H9 (cell line): ENCODE data around the gene CRYAB. TPM values are rescaled to one million over a fixed set of nuclear protein-coding genes. Genes with fewer than 3 reads are reported as not detected.

Source experiments
- DNase-seq: peaks from one replicate; pipeline ENCODE4 v3.0.0-alpha.2; 2017
- H2AFZ ChIP-seq: one replicate; pipeline ENCODE4 v1.6.1; 2013; ENCODE audit warnings: mild to moderate bottlenecking, low read length, control low read depth, moderate library complexity
- H2AK5ac ChIP-seq: 2 replicates; pipeline ENCODE4 v1.6.1; 2013; ENCODE audit warnings: low read length, control low read depth, mixed read lengths; ENCODE audit not compliant: insufficient read length
- H2BK120ac ChIP-seq: one replicate; pipeline ENCODE4 v1.6.1; 2013; ENCODE audit warnings: low read depth, mild to moderate bottlenecking, low read length, control low read depth, inconsistent platforms; ENCODE audit not compliant: poor library complexity, severe bottlenecking
- H2BK12ac ChIP-seq: 2 replicates; pipeline ENCODE4 v1.6.1; 2013; ENCODE audit warnings: low read length, control low read depth, mixed read lengths, low read depth; ENCODE audit not compliant: insufficient read length
- H2BK15ac ChIP-seq: 2 replicates; pipeline ENCODE4 v1.6.1; 2013; ENCODE audit warnings: low read depth, low read length, control low read depth
- H2BK20ac ChIP-seq: one replicate; pipeline ENCODE4 v1.6.1; 2013; ENCODE audit warnings: low read depth, mild to moderate bottlenecking, low read length, control low read depth, inconsistent platforms; ENCODE audit not compliant: poor library complexity, severe bottlenecking
- H2BK5ac ChIP-seq: 2 replicates; pipeline ENCODE4 v1.6.1; 2013; ENCODE audit warnings: low read length, control low read depth, mixed read lengths; ENCODE audit not compliant: insufficient read length
- H3K14ac ChIP-seq: 2 replicates; pipeline ENCODE4 v1.6.1; 2013; ENCODE audit warnings: low read length, control low read depth; ENCODE audit not compliant: insufficient read depth
- H3K18ac ChIP-seq: 2 replicates; pipeline ENCODE4 v1.6.1; 2013; ENCODE audit warnings: low read depth, mild to moderate bottlenecking, mixed read lengths, low read length, control low read depth; ENCODE audit not compliant: insufficient read length
- H3K23ac ChIP-seq: 2 replicates; pipeline ENCODE4 v1.6.1; 2013; ENCODE audit warnings: low read length, control low read depth, mixed read lengths, low read depth; ENCODE audit not compliant: insufficient read length
- H3K23me2 ChIP-seq: 2 replicates; pipeline ENCODE4 v1.6.1; 2013; ENCODE audit warnings: low read depth, mild to moderate bottlenecking, mixed read lengths, low read length, control low read depth; ENCODE audit not compliant: insufficient read length, poor library complexity, severe bottlenecking
- H3K27ac ChIP-seq: 2 replicates; pipeline ENCODE4 v1.5.1; 2013; ENCODE audit warnings: low read length, control low read depth, mixed read lengths, low read depth; ENCODE audit not compliant: insufficient read length
- H3K27me3 ChIP-seq: 2 replicates; pipeline ENCODE4 v1.6.1; 2013; ENCODE audit warnings: low read length, control low read depth, inconsistent platforms; ENCODE audit not compliant: insufficient read depth
- H3K4ac ChIP-seq: 2 replicates; pipeline ENCODE4 v1.6.1; 2013; ENCODE audit warnings: low read depth, mild to moderate bottlenecking, control low read depth, inconsistent platforms, low read length, moderate library complexity
- H3K4me1 ChIP-seq: 2 replicates; pipeline ENCODE4 v1.6.1; 2013; ENCODE audit warnings: low read length, control low read depth, inconsistent platforms; ENCODE audit not compliant: insufficient read depth
- H3K4me2 ChIP-seq: 2 replicates; pipeline ENCODE4 v1.6.1; 2013; ENCODE audit warnings: low read length, control low read depth, mixed read lengths; ENCODE audit not compliant: insufficient read length, insufficient read depth
- H3K56ac ChIP-seq: 2 replicates; pipeline ENCODE4 v1.6.1; 2013; ENCODE audit warnings: low read depth, mild to moderate bottlenecking, mixed read lengths, low read length, control low read depth; ENCODE audit not compliant: insufficient read length
- H3K79me1 ChIP-seq: 2 replicates; pipeline ENCODE4 v1.6.1; 2013; ENCODE audit warnings: low read depth, mild to moderate bottlenecking, moderate library complexity, low read length, control low read depth, inconsistent platforms; ENCODE audit not compliant: insufficient read depth, poor library complexity, severe bottlenecking
- H3K79me2 ChIP-seq: 2 replicates; pipeline ENCODE4 v1.6.1; 2013; ENCODE audit warnings: low read length, control low read depth, inconsistent platforms; ENCODE audit not compliant: insufficient read depth
- H3K9ac ChIP-seq: 2 replicates; pipeline ENCODE4 v1.6.1; 2013; ENCODE audit warnings: low read length, control low read depth, mixed read lengths; ENCODE audit not compliant: insufficient read length; ENCODE audit errors: extremely low read depth
- H3K9me3 ChIP-seq: one replicate; pipeline ENCODE4 v1.6.1; 2013; ENCODE audit warnings: low read depth, low read length, inconsistent platforms; ENCODE audit not compliant: control insufficient read depth
- H3T11ph ChIP-seq: one replicate; pipeline ENCODE4 v1.6.1; 2013; ENCODE audit warnings: mild to moderate bottlenecking, low read length, control low read depth, inconsistent platforms
- H4K20me1 ChIP-seq: one replicate; pipeline ENCODE4 v1.6.1; 2013; ENCODE audit not compliant: control insufficient read depth, insufficient read length, insufficient read depth
- H4K5ac ChIP-seq: 2 replicates; pipeline ENCODE4 v1.6.1; 2013; ENCODE audit warnings: low read depth, mild to moderate bottlenecking, mixed read lengths, low read length, control low read depth; ENCODE audit not compliant: insufficient read length
- H4K8ac ChIP-seq: replicated peaks from 2 replicates; pipeline ENCODE4 v1.6.1; 2013; ENCODE audit warnings: low read length, control low read depth, mixed read lengths, low read depth; ENCODE audit not compliant: insufficient read length
- H4K91ac ChIP-seq: 2 replicates; pipeline ENCODE4 v1.6.1; 2013; ENCODE audit warnings: low read depth, mild to moderate bottlenecking, moderate library complexity, mixed read lengths, low read length, control low read depth; ENCODE audit not compliant: insufficient read length
- H3K27ac Mint-ChIP-seq, 3 experiments: 2 replicates in 2 of 3; 3 replicates in 1 of 3; pipeline ENCODE4 v1.8.0; 2020 to 2021; ENCODE audit warnings: mixed read lengths in 3 of 3, mild to moderate bottlenecking in 1 of 3, moderate library complexity in 1 of 3
- H3K27me3 Mint-ChIP-seq: 2 replicates; pipeline ENCODE4 v1.8.0; 2021; ENCODE audit warnings: low read depth, mild to moderate bottlenecking, moderate library complexity, mixed read lengths
- H3K36me3 Mint-ChIP-seq, 3 experiments: 2 replicates in 2 of 3; 3 replicates in 1 of 3; pipeline ENCODE4 v1.8.0; 2020 to 2021; ENCODE audit warnings: low read depth in 3 of 3, mixed read lengths in 3 of 3; ENCODE audit not compliant: insufficient read depth in 1 of 3
- H3K4me1 Mint-ChIP-seq, 2 experiments: 2 replicates each; pipeline ENCODE4 v1.8.0; 2020; ENCODE audit warnings: mixed read lengths in 2 of 2
- H3K4me3 Mint-ChIP-seq, 2 experiments: 2 replicates in 1 of 2; 3 replicates in 1 of 2; pipeline ENCODE4 v1.8.0; 2020 to 2021; ENCODE audit warnings: mild to moderate bottlenecking in 2 of 2, mixed read lengths in 2 of 2, moderate library complexity in 1 of 2
- H3K9me3 Mint-ChIP-seq, 2 experiments: 2 replicates in 1 of 2; 3 replicates in 1 of 2; pipeline ENCODE4 v1.8.0; 2020; ENCODE audit warnings: mild to moderate bottlenecking in 2 of 2, mixed read lengths in 2 of 2, moderate library complexity in 1 of 2
- CTCF ChIP-seq: fragments of 200-600 bp; sonication (generic); conservative IDR thresholded peaks from 3 replicates; pipeline ENCODE4 v1.8.0; 2021; ENCODE audit warnings: antibody characterized with exemption, mild to moderate bottlenecking
- WGBS: extraction: QIAGEN DNeasy Blood & Tissue Kit; methylation state at CpG from one replicate; pipeline ENCODE4 v1.1.7; 2013; ENCODE audit warnings: missing lambda C conversion rate, low lambda C conversion rate, mixed read lengths; ENCODE audit not compliant: insufficient read length; ENCODE audit errors: extremely low coverage; 5-methylcytosine and 5-hydroxymethylcytosine counted together
- total RNA-seq: library from RNA; stranded (reverse); gene quantifications from 2 replicates; pipeline ENCODE4 v1.2.1, GENCODE V29; 2021

Gene CRYAB
- total RNA-seq, 1 experiment from 2014 or later: not detected

- no peak for TF ChIP-seq CTCF
- Histone ChIP-seq H3K9me3 (no peaks in the 10 kb centered on the region), H2BK120ac (no peak overlapping the region), H3K79me2 (no peaks in the 10 kb centered on the region), H3K4ac (no peak overlapping the region), H2AFZ (no peak overlapping the region), H3K27ac (no peak overlapping the region), H3K18ac (no peak overlapping the region), H3K4me1 (no peaks in the 10 kb centered on the region), H2BK12ac (no peak overlapping the region), H4K8ac (no peak overlapping the region), H3K4me2 (no peak overlapping the region), H3K23me2 (no peaks in the 10 kb centered on the region), H3K56ac (no peak overlapping the region), H4K5ac (no peak overlapping the region), H4K91ac (no peak overlapping the region), H2BK5ac (no peak overlapping the region), H2BK15ac (no peak overlapping the region), H3K23ac (no peak overlapping the region), H2BK20ac (no peak overlapping the region), H3K14ac (no peak overlapping the region), H2AK5ac (no peak overlapping the region), H4K20me1 (no peaks in the 10 kb centered on the region), H3K79me1 (no peaks in the 10 kb centered on the region), H3K27me3 (no peaks in the 10 kb centered on the region), H3K9ac (no peak overlapping the region), H3T11ph (no peak overlapping the region)
- Mint-ChIP-seq H3K36me3 (no peaks in the 10 kb centered on the region; a peak in 1 of 7 replicates), H3K9me3 (0 out of 5 replicates have a peak, but pooled peaks cover 0 to 2% of the 10 kb centered on the region in 2 experiments), H3K4me1 (peaks cover 0 to 4% of the 10 kb centered on the region in 2 experiments; a peak in 2 of 4 replicates), H3K27ac (no peak overlapping the region), H3K27me3 (no peaks in the 10 kb centered on the region), H3K4me3 (no peak overlapping the region)
- DNase-seq: no peak
- WGBS: no CpG with 5 or more reads among the region's 2 CpGs
Observed at GRCh38 chr11:111905411-111905810, 6.2 kb downstream of the CRYAB start.
